ENCODE results near the gene SAMD3.
"Not testable (repeated sequence)": the region's sequence is repeated elsewhere in the genome, so short reads cannot be mapped to it uniquely, and the experiment has no call there.

The SAMD3 gene

GRCh38 chr6:130120731-130121130 lies 102.0 kb downstream of the SAMD3 start:
- H3K4me3 ChIP-seq (IDR thresholded peaks at IDR 0.05; ENCODE audit: insufficient read depth, low read depth, low read length) = no peak overlapping the region
- no peaks in the 10 kb centered on the region for H4K20me1 ChIP-seq (ENCODE audit: insufficient read depth)
- no peaks in the 10 kb centered on the region for H3K79me2 ChIP-seq (ENCODE audit: insufficient read depth, low read depth)
- no peaks in the 10 kb centered on the region for H3K4me1 ChIP-seq (ENCODE audit: low read depth, poor library complexity, severe bottlenecking)
- no peak overlapping the region for H3K27ac ChIP-seq
- TF ChIP-seq CTCF (conservative IDR thresholded peaks at IDR 0.05; ENCODE audit: low read depth, low read length) = no peak
- no peak overlapping the region for H2AFZ ChIP-seq (ENCODE audit: low read depth)
- H3K36me3 ChIP-seq (ENCODE audit: insufficient read depth) = no peaks in the 10 kb centered on the region
- no peak overlapping the region for H3K4me2 ChIP-seq
- H3K27me3 ChIP-seq (ENCODE audit: insufficient read depth, low read depth) = no peaks in the 10 kb centered on the region
- no peak overlapping the region for H3K9ac ChIP-seq

- H4K20me1 ChIP-seq (ENCODE audit: insufficient read depth) = no peaks in the 10 kb centered on the region
- no peaks in the 10 kb centered on the region for H3K36me3 ChIP-seq (ENCODE audit: insufficient read depth)
- no peak for TF ChIP-seq CTCF (conservative IDR thresholded peaks at IDR 0.05; ENCODE audit: low read depth, low read length)
- H3K79me2 ChIP-seq (ENCODE audit: insufficient read depth, low read depth) = no peaks in the 10 kb centered on the region
- H3K4me1 ChIP-seq (ENCODE audit: low read depth, poor library complexity, severe bottlenecking) = no peaks in the 10 kb centered on the region
- no peak overlapping the region for H3K27ac ChIP-seq
- H2AFZ ChIP-seq (ENCODE audit: low read depth) = no peak overlapping the region
- H3K4me2 ChIP-seq = no peak overlapping the region
- no peak overlapping the region for H3K4me3 ChIP-seq (IDR thresholded peaks at IDR 0.05; ENCODE audit: insufficient read depth, low read depth, low read length)
- no peaks in the 10 kb centered on the region for H3K27me3 ChIP-seq (ENCODE audit: insufficient read depth, low read depth)
- H3K9ac ChIP-seq = no peak overlapping the region
These were observed 103.5 kb downstream of the SAMD3 start for GRCh38 chr6:130119211-130119610.

GRCh38 chr6:130118236-130118635 lies 104.5 kb downstream of the SAMD3 start:
- H3K27ac ChIP-seq = no peak overlapping the region
- no peak for TF ChIP-seq CTCF (conservative IDR thresholded peaks at IDR 0.05; ENCODE audit: low read depth, low read length)
- no peak overlapping the region for H2AFZ ChIP-seq (ENCODE audit: low read depth)
- H3K4me3 ChIP-seq (IDR thresholded peaks at IDR 0.05; ENCODE audit: insufficient read depth, low read depth, low read length) = no peak overlapping the region
- no peaks in the 10 kb centered on the region for H4K20me1 ChIP-seq (ENCODE audit: insufficient read depth)
- no peaks in the 10 kb centered on the region for H3K36me3 ChIP-seq (ENCODE audit: insufficient read depth)
- no peaks in the 10 kb centered on the region for H3K27me3 ChIP-seq (ENCODE audit: insufficient read depth, low read depth)
- no peaks in the 10 kb centered on the region for H3K79me2 ChIP-seq (ENCODE audit: insufficient read depth, low read depth)
- no peaks in the 10 kb centered on the region for H3K4me1 ChIP-seq (ENCODE audit: low read depth, poor library complexity, severe bottlenecking)
- no peak overlapping the region for H3K4me2 ChIP-seq
- no peak overlapping the region for H3K9ac ChIP-seq

- H4K20me1 ChIP-seq (ENCODE audit: insufficient read depth); H2AFZ ChIP-seq (ENCODE audit: low read depth); H3K4me2 ChIP-seq; H3K4me3 ChIP-seq (IDR thresholded peaks at IDR 0.05; ENCODE audit: insufficient read depth, low read depth, low read length); H3K79me2 ChIP-seq (ENCODE audit: insufficient read depth, low read depth); H3K27ac ChIP-seq; H3K27me3 ChIP-seq (ENCODE audit: insufficient read depth, low read depth); H3K36me3 ChIP-seq (ENCODE audit: insufficient read depth); H3K9ac ChIP-seq; H3K4me1 ChIP-seq (ENCODE audit: low read depth, poor library complexity, severe bottlenecking): not testable (repeated sequence)
These were observed 105.5 kb downstream of the SAMD3 start for GRCh38 chr6:130117187-130117701.

GRCh38 chr6:130116273-130116672 lies 106.5 kb downstream of the SAMD3 start:
- Histone ChIP-seq H3K4me3 (IDR thresholded peaks at IDR 0.05; ENCODE audit: insufficient read depth, low read depth, low read length) (no peak overlapping the region), H4K20me1 (ENCODE audit: insufficient read depth) (no peaks in the 10 kb centered on the region), H3K27me3 (ENCODE audit: insufficient read depth, low read depth) (no peaks in the 10 kb centered on the region), H3K4me1 (ENCODE audit: low read depth, poor library complexity, severe bottlenecking) (no peaks in the 10 kb centered on the region), H3K4me2 (no peak overlapping the region), H3K36me3 (ENCODE audit: insufficient read depth) (no peaks in the 10 kb centered on the region), H2AFZ (ENCODE audit: low read depth) (no peak overlapping the region), H3K9ac (no peak overlapping the region), H3K79me2 (ENCODE audit: insufficient read depth, low read depth) (no peaks in the 10 kb centered on the region), H3K27ac (no peak overlapping the region)
- no peak for TF ChIP-seq CTCF (conservative IDR thresholded peaks at IDR 0.05; ENCODE audit: low read depth, low read length)
